HG02943 (cell line): Measurements from ENCODE around the gene MLN.

ENCODE experiments used
- ATAC-seq: cut with Tn5 transposase; IDR thresholded peaks from one replicate; pipeline ENCODE4 v1.9.1; 2021; ENCODE audit warnings: mild to moderate bottlenecking, low read depth, moderate library complexity; ENCODE audit not compliant: unreplicated experiment

MLN gene

DNA sequence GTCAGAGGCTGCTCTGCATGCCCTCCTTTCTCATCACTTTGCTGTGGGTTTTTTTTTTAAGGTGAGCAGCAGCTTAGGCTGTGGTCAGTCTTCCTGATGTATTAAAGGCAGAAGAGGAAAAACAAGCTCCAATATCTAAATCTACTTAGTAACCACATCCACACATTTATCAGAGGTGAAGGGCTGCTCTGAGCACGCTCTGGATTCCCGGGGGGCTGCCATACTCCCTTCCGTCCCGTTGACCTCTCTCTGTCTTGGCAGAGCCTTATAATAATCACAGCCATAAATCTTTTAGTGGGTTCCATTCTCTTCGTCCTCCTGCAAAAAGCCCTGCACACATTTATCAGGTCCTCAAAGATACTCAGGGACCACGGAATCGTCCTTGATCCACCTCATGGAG is 12.2 kb downstream of the MLN start:
- ATAC-seq = no peak

- ATAC-seq = no peak
Measured at GRCh38 chr6:33790910-33791309, 12.9 kb downstream of the MLN start.

GRCh38 chr6:33790379-33790778 is 13.4 kb downstream of the MLN start:
- no peak for ATAC-seq

DNA sequence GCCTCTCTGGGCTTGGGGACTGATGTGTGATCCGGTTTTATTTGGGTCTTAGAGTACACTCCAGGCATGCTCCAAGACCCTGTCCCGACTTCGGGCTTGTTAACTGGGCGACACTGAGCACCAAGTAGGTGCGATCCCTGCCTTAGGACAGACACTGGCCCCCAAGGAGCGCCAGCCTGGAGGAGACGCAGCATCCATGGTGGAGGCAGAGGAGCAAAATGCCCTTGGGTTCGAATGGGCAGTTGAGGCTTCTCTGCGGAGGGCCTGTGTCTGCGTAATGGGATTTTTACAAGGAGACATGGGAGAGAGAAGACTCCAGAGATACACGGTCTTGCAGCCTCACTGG is 14.3 kb downstream of the MLN start:
- ATAC-seq = no peak

GRCh38 chr6:33788694-33789549 is 14.9 kb downstream of the MLN start, which contains the start of gene LEMD2:
LEMD2 (minus strand) TSS chr6:33789130; CDS start chr6:33789116, 14 bp downstream.
- ATAC-seq = peak; percentile 79

DNA sequence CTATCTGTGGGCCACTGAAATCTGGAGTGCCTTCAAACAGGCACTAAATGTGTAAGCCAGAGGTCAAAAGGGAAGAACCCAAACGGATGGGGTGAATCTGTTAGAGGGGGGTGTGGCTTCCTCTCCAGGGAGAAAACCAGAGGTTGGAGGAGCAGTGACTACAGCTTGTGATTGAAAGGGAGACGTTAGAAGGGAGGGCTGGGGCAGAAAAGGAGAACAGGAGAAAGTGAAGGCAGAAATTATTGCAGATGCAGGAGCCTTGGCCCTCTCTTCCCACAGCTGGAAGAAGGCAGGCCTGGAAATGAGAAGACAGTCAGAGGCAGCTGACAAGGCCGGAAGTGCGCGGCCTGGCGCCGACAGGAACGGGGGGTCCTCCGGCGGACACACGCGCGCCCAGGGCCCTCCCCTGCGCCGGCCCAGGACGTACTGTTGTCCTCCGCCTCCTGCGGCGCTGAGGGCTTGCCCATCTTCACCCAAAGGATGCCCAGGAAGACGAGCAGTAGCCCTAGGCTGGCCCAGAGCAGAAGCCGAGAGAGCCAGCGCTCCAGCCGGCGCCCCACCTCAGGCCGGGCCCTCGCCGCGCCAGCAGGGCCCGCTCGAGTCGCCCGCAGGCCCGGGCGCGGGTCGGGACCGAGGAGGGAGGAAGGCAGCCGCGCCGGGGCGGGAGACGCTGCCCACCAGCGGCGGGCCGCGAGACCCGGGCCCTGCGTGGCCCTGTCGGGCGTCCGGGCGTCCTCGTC is 15.7 kb downstream of the MLN start:
- ATAC-seq = peak; percentile 32

GRCh38 chr6:33787346-33787953 is 16.4 kb downstream of the MLN start:
- no peak for ATAC-seq

DNA sequence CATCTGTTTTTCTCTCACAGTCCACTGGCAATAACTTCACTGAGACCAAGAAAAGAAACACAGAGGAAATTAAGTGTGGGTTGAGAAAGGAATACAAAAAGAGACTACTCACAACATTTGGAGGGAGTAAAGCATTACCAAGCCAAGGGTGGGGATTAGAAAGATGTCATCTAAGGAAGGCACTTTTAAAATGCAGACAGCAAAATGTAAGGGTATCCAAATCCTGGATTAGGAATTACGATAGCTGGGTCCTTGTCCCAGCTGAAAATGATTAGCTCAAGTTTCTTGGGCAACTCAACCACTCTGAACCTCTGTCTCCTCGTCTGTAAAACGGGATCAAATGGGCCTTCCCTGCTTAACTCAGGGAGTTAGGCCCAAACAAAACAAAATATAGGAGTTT is 17.1 kb downstream of the MLN start:
- no peak for ATAC-seq

DNA sequence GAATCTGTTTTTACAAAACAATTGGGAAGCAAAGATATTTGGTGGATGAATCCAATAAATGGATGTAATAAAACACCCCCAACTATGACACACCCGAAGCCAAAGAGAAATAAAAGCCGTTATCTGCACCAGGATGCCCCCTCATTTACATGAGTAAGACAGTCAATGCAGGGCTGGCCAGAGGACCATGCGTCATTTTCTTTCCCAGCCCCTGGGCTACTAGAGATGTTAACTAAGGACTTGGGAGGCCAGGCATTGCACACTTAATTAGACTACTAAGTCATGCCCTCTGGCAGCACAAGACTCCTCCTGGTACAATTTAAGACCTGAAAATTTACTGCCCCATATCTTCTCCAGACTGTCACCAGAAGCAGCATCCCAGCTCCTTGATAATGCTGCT is 18.0 kb downstream of the MLN start:
- ATAC-seq = no peak

DNA sequence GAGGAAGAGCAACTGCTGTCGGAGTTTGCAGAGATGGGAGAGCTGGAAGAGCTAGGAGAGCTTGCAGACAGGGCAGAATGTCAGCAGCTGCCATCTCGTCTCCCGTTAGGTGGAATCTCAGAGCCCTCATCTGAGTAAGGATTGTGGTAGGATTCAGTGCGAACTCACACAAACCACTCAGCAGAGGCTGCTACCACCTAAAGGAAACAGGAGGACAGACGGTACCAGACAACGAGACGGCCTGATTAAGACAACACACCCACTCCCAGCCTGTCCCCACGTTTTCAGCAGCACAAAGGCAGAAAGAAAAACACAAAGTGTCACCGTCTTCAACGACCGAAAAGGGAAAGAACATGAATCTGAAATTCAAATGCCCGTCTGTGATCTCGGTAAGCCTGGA is 19.0 kb downstream of the MLN start:
- ATAC-seq = no peak

GRCh38 chr6:33783781-33784520 is 19.9 kb downstream of the MLN start:
- ATAC-seq = no peak

GRCh38 chr6:33782561-33782960 is 21.2 kb downstream of the MLN start:
- no peak for ATAC-seq

DNA sequence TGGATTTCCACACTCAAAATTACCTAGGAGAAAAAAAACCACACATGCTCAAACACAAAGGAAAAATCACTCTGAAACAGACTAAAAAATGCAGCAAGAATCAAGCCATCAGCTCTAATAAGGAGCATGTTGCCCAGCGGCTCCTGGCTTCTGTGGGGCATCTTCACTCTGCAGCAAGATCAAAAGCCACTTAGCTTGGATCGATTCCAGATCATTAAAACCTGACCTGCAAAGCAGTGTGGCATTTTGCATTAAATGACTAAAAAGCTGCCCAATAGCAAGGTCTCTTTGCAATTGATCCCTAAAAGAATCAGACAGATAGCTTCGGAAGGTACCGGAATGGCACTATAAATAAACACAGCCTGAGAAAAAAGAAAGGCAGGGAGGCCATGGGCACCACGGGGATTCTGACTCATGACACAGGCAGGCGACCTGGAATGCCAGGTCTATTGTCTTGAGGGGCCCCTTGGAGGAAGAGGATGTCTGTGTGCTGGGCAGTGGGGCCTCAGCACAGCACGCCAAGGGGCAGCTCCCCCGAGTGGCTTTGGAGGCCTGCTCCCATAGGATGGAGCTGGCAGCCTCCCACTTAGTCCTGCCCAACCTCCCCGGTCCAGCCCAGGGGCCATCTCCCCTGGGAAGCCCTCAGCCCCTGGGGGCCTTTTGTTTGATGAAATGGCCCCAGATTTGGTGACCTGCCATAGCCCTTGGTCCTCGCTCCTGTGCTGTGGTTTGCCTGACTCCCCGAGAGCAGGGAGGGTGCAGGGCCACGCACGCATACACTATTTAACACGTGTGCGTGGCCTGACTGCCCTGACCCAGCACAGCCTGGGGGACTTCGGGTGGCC is 22.4 kb downstream of the MLN start:
- no peak for ATAC-seq

GRCh38 chr6:33779895-33780294 is 23.9 kb downstream of the MLN start:
- ATAC-seq = no peak

GRCh38 chr6:33779290-33779689 is 24.5 kb downstream of the MLN start:
- no peak for ATAC-seq

DNA sequence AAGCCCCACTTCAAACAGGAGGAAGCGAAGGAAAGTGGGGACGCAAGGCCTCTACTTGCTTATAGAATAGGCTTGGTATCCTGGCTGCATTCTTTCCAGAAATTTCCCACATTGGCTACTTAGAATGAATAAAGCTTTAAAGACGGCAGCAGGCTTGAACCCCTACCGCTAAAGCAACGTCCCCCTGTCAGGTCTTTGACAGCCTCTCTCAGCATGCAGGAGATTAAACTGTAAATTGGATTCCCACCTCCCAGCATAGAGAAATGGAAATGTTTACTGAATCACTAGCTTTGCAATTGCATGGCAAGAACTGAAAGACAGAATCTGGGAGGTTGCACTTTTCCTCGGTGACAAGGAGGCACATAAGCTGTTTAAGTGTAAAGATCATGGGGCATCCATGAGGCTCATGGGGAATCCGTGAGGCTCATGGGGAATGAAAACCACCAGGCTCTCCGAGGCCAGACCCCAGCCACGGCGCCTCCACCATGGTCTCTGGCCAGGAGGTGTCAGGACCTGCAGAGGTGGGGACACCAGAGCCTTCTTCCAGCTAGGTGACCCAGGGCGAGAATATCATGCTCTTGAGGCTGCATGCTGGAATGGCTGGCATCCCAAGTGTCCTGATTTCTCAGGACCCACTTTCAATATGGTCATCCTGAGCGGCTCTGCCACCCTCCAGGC is 25.2 kb downstream of the MLN start:
- ATAC-seq = no peak

GRCh38 chr6:33777398-33778388 is 26.1 kb downstream of the MLN start:
- no peak for ATAC-seq

DNA sequence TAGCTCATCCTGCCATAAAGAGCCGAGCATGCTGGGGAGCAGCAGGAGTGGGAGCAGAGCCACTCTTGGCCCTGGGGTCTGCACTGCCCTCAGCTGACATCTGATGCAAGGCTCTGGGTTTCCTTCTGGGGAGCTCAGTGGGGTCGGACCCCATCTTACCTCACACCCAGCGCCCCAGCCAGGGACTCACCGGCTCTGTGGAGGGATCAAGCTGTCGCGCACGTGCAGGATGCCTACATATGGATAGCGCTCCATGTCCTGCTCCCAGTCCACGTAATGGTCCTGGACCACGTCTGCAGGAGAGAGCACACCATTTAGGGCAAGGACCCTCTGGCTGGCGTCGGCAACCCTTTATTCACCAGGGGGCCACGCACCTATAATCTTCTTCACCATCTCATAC is 27.0 kb downstream of the MLN start:
- no peak for ATAC-seq
